ENCODE measurements around the gene GNAS-AS1. TPM values are rescaled to one million over a fixed set of nuclear protein-coding genes. Genes with fewer than 3 reads are reported as not detected.

The GNAS-AS1 gene
- total and polyA plus RNA-seq, 2 of the 8 experiments (the other 6 are each of a cell fraction or from before 2014, with no cell fraction given) = 4.7 to 13.7 TPM

- TF ChIP-seq EP300 (IDR thresholded peaks at IDR 0.05; ENCODE audit: borderline replicate concordance in 1 of 2, low read depth in 2 of 2, low read length in 2 of 2) (no peak), EGR1 (IDR thresholded peaks at IDR 0.05; ENCODE audit: borderline replicate concordance, low read depth, low read length) (no peak), MAFK (IDR thresholded peaks at IDR 0.05; ENCODE audit: low read depth, low read length) (no peak), POU5F1 (IDR thresholded peaks at IDR 0.05; ENCODE audit: low read depth, low read length) (no peak), TBP (IDR thresholded peaks at IDR 0.05; ENCODE audit: low read depth, low read length) (no peak), E2F6 (IDR thresholded peaks at IDR 0.05) (no peak), GABPA (IDR thresholded peaks at IDR 0.05; ENCODE audit: borderline replicate concordance, insufficient read depth, low read length) (no peak)
These were observed 55.4 kb downstream of the GNAS-AS1 start (continued) for GRCh38 chr20:58795181-58795922.
